ENCODE measurements around the gene AKAP12.
"Not testable (repeated sequence)": the region's sequence is repeated elsewhere in the genome, so short reads cannot be mapped to it uniquely, and the experiment has no call there.

The AKAP12 gene

GRCh38 chr6:151350442-151351145, 110.8 kb downstream of the AKAP12 start:
- no peak for DNase-seq
- no peak overlapping the region for H3K4me3 ChIP-seq (ENCODE audit: insufficient read depth, low read depth, low read length, poor library complexity, severe bottlenecking)
- H3K36me3 ChIP-seq (ENCODE audit: control insufficient read depth, insufficient read depth, low read length), result no peaks in the 10 kb centered on the region
- no peaks in the 10 kb centered on the region for H3K27me3 ChIP-seq (replicated peaks; ENCODE audit: control insufficient read depth, insufficient read depth, low read length, poor library complexity, severe bottlenecking)
- no peak overlapping the region for H3K27ac ChIP-seq (ENCODE audit: insufficient read depth, low read length, poor library complexity, severe bottlenecking)
- no peaks in the 10 kb centered on the region for H3K4me1 ChIP-seq (ENCODE audit: control insufficient read depth, insufficient read depth, low read length, poor library complexity, severe bottlenecking)
- H3K9me3 ChIP-seq (ENCODE audit: control insufficient read depth, low read length), result no peaks in the 10 kb centered on the region

GRCh38 chr6:151351146-151351700, 111.5 kb downstream of the AKAP12 start:
- no peak for DNase-seq
- no peaks in the 10 kb centered on the region for H3K9me3 ChIP-seq (ENCODE audit: control insufficient read depth, low read length)
- H3K4me3 ChIP-seq (ENCODE audit: insufficient read depth, low read depth, low read length, poor library complexity, severe bottlenecking), result no peak overlapping the region
- no peak overlapping the region for H3K27ac ChIP-seq (ENCODE audit: insufficient read depth, low read length, poor library complexity, severe bottlenecking)
- H3K4me1 ChIP-seq (ENCODE audit: control insufficient read depth, insufficient read depth, low read length, poor library complexity, severe bottlenecking), result no peaks in the 10 kb centered on the region
- H3K36me3 ChIP-seq (ENCODE audit: control insufficient read depth, insufficient read depth, low read length), result no peaks in the 10 kb centered on the region
- no peaks in the 10 kb centered on the region for H3K27me3 ChIP-seq (replicated peaks; ENCODE audit: control insufficient read depth, insufficient read depth, low read length, poor library complexity, severe bottlenecking)

GRCh38 chr6:151351731-151352130, 112.0 kb downstream of the AKAP12 start:
- DNase-seq, result no peak
- Histone ChIP-seq H3K9me3 (ENCODE audit: control insufficient read depth, low read length) (no peaks in the 10 kb centered on the region), H3K36me3 (ENCODE audit: control insufficient read depth, insufficient read depth, low read length) (no peaks in the 10 kb centered on the region), H3K4me3 (ENCODE audit: insufficient read depth, low read depth, low read length, poor library complexity, severe bottlenecking) (no peak overlapping the region), H3K27me3 (replicated peaks; ENCODE audit: control insufficient read depth, insufficient read depth, low read length, poor library complexity, severe bottlenecking) (no peaks in the 10 kb centered on the region), H3K4me1 (ENCODE audit: control insufficient read depth, insufficient read depth, low read length, poor library complexity, severe bottlenecking) (no peaks in the 10 kb centered on the region), H3K27ac (ENCODE audit: insufficient read depth, low read length, poor library complexity, severe bottlenecking) (no peak overlapping the region)

GRCh38 chr6:151352410-151353396, 112.9 kb downstream of the AKAP12 start:
- no peaks in the 10 kb centered on the region for H3K36me3 ChIP-seq (ENCODE audit: control insufficient read depth, insufficient read depth, low read length)
- no peaks in the 10 kb centered on the region for H3K27me3 ChIP-seq (replicated peaks; ENCODE audit: control insufficient read depth, insufficient read depth, low read length, poor library complexity, severe bottlenecking)
- no peaks in the 10 kb centered on the region for H3K9me3 ChIP-seq (ENCODE audit: control insufficient read depth, low read length)
- no peak for DNase-seq
- no peak overlapping the region for H3K27ac ChIP-seq (ENCODE audit: insufficient read depth, low read length, poor library complexity, severe bottlenecking)
- no peak overlapping the region for H3K4me3 ChIP-seq (ENCODE audit: insufficient read depth, low read depth, low read length, poor library complexity, severe bottlenecking)
- no peaks in the 10 kb centered on the region for H3K4me1 ChIP-seq (ENCODE audit: control insufficient read depth, insufficient read depth, low read length, poor library complexity, severe bottlenecking)

- H3K4me3 ChIP-seq (ENCODE audit: insufficient read depth, low read depth, low read length, poor library complexity, severe bottlenecking), result no peak overlapping the region
- no peak for DNase-seq
- H3K9me3 ChIP-seq (ENCODE audit: control insufficient read depth, low read length), result no peaks in the 10 kb centered on the region
- no peaks in the 10 kb centered on the region for H3K4me1 ChIP-seq (ENCODE audit: control insufficient read depth, insufficient read depth, low read length, poor library complexity, severe bottlenecking)
- H3K36me3 ChIP-seq (ENCODE audit: control insufficient read depth, insufficient read depth, low read length), result no peaks in the 10 kb centered on the region
- no peak overlapping the region for H3K27ac ChIP-seq (ENCODE audit: insufficient read depth, low read length, poor library complexity, severe bottlenecking)
- H3K27me3 ChIP-seq (replicated peaks; ENCODE audit: control insufficient read depth, insufficient read depth, low read length, poor library complexity, severe bottlenecking), result no peaks in the 10 kb centered on the region
Observed at GRCh38 chr6:151353795-151354194, 114.0 kb downstream of the AKAP12 start.

GRCh38 chr6:151356983-151357382, 117.2 kb downstream of the AKAP12 start:
- H3K27ac ChIP-seq (ENCODE audit: insufficient read depth, low read length, poor library complexity, severe bottlenecking); H3K36me3 ChIP-seq (ENCODE audit: control insufficient read depth, insufficient read depth, low read length); H3K27me3 ChIP-seq (replicated peaks; ENCODE audit: control insufficient read depth, insufficient read depth, low read length, poor library complexity, severe bottlenecking); DNase-seq; H3K9me3 ChIP-seq (ENCODE audit: control insufficient read depth, low read length); H3K4me3 ChIP-seq (ENCODE audit: insufficient read depth, low read depth, low read length, poor library complexity, severe bottlenecking); H3K4me1 ChIP-seq (ENCODE audit: control insufficient read depth, insufficient read depth, low read length, poor library complexity, severe bottlenecking): not testable (repeated sequence)

GRCh38 chr6:151357758-151358436, 118.1 kb downstream of the AKAP12 start:
- Histone ChIP-seq H3K4me1 (ENCODE audit: control insufficient read depth, insufficient read depth, low read length, poor library complexity, severe bottlenecking) (no peaks in the 10 kb centered on the region), H3K27ac (ENCODE audit: insufficient read depth, low read length, poor library complexity, severe bottlenecking) (no peak overlapping the region), H3K4me3 (ENCODE audit: insufficient read depth, low read depth, low read length, poor library complexity, severe bottlenecking) (no peak overlapping the region), H3K9me3 (ENCODE audit: control insufficient read depth, low read length) (no peaks in the 10 kb centered on the region), H3K27me3 (replicated peaks; ENCODE audit: control insufficient read depth, insufficient read depth, low read length, poor library complexity, severe bottlenecking) (no peaks in the 10 kb centered on the region), H3K36me3 (ENCODE audit: control insufficient read depth, insufficient read depth, low read length) (peaks cover 10% of the 10 kb centered on the region)
- DNase-seq, result no peak

GRCh38 chr6:151358475-151358874, 118.7 kb downstream of the AKAP12 start:
- Histone ChIP-seq H3K36me3 (ENCODE audit: control insufficient read depth, insufficient read depth, low read length) (peaks cover 10% of the 10 kb centered on the region), H3K27ac (ENCODE audit: insufficient read depth, low read length, poor library complexity, severe bottlenecking) (no peak overlapping the region), H3K9me3 (ENCODE audit: control insufficient read depth, low read length) (no peaks in the 10 kb centered on the region), H3K4me1 (ENCODE audit: control insufficient read depth, insufficient read depth, low read length, poor library complexity, severe bottlenecking) (no peaks in the 10 kb centered on the region), H3K27me3 (replicated peaks; ENCODE audit: control insufficient read depth, insufficient read depth, low read length, poor library complexity, severe bottlenecking) (no peaks in the 10 kb centered on the region), H3K4me3 (ENCODE audit: insufficient read depth, low read depth, low read length, poor library complexity, severe bottlenecking) (no peak overlapping the region)
- DNase-seq, result no peak

- no peak overlapping the region for H3K4me3 ChIP-seq (ENCODE audit: insufficient read depth, low read depth, low read length, poor library complexity, severe bottlenecking)
- no peaks in the 10 kb centered on the region for H3K27me3 ChIP-seq (replicated peaks; ENCODE audit: control insufficient read depth, insufficient read depth, low read length, poor library complexity, severe bottlenecking)
- peaks cover 10% of the 10 kb centered on the region for H3K36me3 ChIP-seq (ENCODE audit: control insufficient read depth, insufficient read depth, low read length)
- no peak overlapping the region for H3K27ac ChIP-seq (ENCODE audit: insufficient read depth, low read length, poor library complexity, severe bottlenecking)
- H3K9me3 ChIP-seq (ENCODE audit: control insufficient read depth, low read length), result no peaks in the 10 kb centered on the region
- no peaks in the 10 kb centered on the region for H3K4me1 ChIP-seq (ENCODE audit: control insufficient read depth, insufficient read depth, low read length, poor library complexity, severe bottlenecking)
- no peak for DNase-seq
Observed at GRCh38 chr6:151359486-151359885, 119.7 kb downstream of the AKAP12 start.

Data from effector memory CD4-positive, alpha-beta T cell (primary cell).